HG03521 (cell line): ENCODE results near the gene NSF.
"Not testable (repeated sequence)": the region's sequence is repeated elsewhere in the genome, so short reads cannot be mapped to it uniquely, and the experiment has no call there.

Experiments used
- ATAC-seq: cut with Tn5 transposase; IDR thresholded peaks from one replicate; pipeline ENCODE4 v1.9.1; 2021; ENCODE audit warnings: mild to moderate bottlenecking, moderate library complexity; ENCODE audit not compliant: unreplicated experiment

Gene NSF

DNA sequence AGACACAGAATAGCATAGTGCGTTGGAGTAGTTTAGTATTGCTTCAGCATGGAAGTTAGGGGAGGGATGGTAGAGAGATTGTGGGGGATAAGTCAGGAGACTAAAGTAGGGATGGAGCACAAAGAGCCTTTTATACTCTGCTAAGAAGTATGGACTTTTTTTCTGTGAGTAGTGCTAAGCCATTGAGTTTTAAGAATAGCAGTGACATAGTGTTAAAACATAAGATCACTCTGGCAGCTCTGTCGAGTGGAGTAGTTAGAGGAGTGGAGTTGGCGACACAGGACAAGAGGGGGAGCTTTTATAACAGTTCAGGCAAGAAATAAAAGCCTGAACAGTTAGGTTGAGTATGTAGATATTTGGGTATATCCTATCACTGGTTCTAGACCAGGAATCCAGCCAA, 106.1 kb downstream of the NSF start:
- not testable (repeated sequence) for ATAC-seq

DNA sequence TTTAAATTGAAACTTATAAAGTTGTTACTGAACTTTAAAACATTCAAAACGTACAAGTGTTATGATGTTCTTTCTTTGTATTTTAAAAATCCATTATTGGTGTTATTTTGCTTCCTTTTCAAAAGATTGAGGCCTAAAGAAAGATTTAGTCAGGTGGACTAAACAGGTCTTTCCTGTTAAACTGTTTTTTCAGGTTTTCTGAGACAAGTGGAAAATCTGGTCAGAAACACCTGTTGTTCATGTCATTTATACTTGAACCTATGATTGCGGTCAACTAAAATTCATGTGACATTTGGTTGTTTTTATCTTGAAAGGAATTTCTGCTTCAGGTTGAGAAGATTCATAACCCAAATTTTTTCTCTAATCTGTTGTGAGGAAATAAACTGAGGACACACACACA, 108.5 kb downstream of the NSF start:
- not testable (repeated sequence) for ATAC-seq

DNA sequence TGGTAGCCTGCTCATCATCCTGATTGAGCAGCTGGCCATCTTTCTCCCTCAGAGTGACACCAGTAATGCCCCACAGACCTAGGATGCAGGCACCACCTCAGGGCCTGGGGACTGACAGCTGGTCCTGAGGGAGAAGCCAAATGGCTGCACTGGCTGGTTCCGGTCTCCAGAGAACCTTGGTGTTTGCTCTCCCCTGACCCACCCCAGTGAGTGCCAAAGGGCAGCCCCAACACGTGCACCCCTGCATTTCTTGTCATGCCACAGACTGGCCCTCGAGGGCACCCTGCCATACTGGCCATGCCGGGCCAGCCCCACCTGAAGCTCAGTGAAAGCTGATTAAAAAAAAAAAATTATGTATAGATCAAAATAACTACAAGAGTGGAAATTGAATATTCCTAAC, 127.5 kb downstream of the NSF start:
- no peak for ATAC-seq

DNA sequence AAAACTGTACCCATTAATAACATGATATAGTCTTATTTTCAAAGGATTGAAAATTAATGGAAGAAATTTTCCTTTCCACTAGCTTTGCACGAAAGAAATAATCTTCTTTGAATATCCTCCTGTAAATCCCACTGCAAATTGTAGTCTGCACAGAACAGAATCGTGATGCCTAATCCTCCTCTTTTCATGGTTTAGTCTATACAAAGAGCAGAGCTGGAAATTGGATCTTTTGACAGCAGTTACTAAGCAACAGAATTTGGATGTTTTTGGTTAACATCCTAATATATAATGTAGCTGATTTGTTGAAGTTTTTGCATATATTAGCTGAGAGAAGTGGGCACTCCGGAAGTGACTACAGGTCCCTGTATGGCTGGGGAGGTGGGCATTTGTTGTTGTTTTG, 129.4 kb downstream of the NSF start:
- no peak for ATAC-seq

DNA sequence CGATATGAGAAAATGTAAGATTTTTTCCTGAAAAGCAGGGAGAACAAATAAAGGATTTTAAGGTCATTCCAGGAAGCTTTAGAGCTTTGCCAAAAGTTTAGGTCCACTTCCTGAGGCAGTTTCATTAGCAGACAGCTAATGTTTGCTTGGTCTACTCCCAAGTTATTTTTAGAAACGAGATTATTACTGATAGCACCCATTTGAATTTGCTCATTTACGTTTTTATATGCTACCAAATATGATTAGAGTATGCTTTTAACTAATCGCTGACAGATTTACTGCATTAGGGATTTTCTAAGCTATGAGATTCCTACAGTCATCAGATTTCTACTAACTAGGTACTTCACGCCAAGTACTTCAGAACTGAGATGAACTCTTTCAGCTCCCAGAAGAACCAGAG, 129.9 kb downstream of the NSF start:
- no peak for ATAC-seq

DNA sequence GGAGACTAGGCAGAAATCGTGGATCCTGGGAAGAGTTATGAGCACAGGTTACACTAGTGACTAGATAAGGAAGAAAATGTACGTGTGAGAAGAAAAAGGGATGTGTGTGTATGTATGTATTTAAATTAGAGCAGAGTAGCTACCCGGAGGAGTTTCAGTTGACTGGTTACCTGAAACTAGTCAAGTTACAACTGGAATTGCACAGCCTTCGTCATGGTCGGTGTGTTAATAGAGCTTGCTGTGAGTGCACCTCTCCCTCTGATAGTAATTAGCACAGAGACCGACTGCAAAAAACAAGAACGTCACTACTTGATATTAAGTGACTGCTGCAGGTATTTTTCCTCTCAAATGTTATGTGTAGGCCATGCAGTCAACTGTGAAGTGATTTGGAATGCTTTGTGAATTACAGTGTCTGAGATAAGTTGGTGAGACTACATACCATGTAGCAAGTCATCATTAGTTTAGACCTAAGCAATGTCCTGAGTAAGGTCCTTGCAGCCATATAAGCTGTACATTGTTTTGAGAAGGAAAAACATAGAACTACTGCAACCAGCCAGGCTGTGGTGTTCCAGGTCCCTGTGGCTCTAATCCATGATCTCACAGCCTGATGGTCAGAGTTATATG, 132.3 kb downstream of the NSF start:
- no peak for ATAC-seq

GRCh38 chr17:46726206-46726605, 135.7 kb downstream of the NSF start:
- ATAC-seq: no peak

DNA sequence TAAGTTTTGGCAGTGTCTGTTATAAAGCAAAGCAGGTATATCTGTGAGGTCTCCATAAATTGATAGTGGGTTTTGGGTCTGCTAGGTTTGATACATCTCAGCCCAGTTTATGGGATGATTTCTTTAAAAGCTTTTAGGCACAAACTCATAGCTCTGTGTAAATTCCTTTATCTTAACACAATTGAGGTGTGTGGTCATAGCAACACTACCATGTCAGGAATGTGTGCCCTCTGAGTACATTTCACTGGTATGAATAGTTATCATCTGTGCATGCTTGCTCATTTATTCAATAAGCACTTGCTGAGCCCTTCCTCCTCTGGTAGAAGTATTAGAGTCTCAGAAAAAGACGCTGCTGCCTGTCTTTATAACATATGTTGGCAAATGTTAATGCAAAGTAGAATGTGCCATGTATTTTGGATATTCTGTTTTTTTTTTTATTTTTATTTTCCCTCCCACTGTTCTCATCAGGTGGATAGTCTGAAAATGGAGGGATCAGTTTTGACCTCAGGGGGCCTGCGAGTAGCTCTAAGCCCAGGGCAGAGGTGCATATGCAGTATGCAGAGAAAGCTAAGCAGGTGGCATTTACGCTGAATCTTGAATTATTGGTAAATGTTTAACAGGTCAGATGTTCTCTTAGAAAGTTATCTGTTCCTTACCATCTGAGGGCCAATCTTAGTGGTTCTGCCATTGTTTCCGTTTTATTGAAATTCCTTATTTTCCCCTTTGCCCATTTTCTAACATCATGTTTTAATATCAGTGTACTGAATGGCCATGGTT, 137.3 kb downstream of the NSF start:
- no peak for ATAC-seq

- ATAC-seq: no peak
Observed at GRCh38 chr17:46730026-46730425, 139.6 kb downstream of the NSF start.

DNA sequence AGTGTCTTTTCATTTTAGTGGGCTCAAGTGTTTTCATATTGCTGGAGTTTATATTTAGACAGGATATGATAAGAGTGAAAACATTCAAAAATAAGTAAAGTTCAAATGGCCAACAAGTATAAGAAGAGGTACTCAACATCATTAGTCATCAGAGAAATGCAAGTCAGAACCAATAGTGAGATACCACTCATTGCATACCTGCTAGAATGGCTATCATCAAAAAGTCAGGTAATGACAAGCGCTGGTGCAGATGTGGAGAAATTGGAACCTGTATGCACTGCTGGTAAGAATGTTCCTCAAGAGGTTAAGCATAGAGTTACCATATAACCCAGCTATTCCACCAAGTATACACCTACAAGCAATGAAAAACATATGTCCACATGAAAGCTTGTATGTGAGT, 140.2 kb downstream of the NSF start:
- no peak for ATAC-seq

- ATAC-seq: no peak
Observed at GRCh38 chr17:46732160-46732559, 141.7 kb downstream of the NSF start.

DNA sequence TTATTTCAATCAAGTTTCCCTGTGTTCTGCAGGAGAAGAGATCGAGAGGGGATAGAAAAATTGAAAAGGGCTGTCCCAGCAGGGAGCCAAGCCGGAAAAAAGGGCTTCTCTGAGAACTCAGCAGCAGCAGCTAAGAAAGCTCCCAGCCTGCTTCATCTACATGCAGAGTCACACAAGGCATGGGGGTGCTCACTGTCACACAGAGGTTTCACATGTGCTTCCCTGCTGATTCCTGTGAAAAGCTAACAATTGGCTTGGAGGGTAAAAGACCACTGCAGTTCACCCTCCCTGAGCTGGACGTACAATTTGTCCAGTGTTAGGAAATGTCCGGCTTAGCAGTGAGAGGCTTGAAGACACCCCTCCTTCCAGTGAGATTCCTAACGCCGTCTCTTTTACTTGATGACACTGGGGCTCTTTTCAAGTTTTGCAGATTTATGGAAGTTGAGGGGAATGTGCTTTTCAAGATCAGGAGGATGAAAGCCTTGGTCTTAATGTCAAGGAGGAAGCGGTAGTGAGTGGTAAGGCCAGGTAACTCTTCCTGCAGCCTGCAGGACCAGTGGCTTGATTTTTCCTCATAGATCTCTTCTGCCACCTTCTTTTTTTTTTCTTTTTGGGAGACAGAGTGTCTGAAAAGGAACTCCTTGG, 142.4 kb downstream of the NSF start:
- ATAC-seq: no peak

- no peak for ATAC-seq
Observed at GRCh38 chr17:46733837-46734475, 143.5 kb downstream of the NSF start.

GRCh38 chr17:46736100-46736499, 145.6 kb downstream of the NSF start:
- ATAC-seq: no peak

DNA sequence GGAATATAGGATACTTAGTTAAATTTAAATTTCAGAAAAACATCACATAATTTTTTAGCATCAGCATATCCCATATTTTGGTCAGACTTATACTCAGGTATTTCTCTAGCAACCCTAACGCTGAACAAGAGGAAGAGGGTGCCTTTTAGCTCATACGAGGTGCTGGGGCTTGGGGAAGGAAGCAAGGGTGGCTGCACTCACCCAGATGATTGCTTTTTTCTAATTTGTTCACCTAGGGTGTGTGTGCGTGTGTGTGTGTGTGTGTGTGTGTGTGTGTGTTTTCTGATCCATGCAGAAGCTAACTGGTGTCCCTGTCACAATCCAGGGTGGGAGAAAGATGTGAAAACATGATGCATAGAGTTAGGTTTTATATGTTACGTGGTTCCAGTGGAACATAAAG, 146.9 kb downstream of the NSF start:
- no peak for ATAC-seq

DNA sequence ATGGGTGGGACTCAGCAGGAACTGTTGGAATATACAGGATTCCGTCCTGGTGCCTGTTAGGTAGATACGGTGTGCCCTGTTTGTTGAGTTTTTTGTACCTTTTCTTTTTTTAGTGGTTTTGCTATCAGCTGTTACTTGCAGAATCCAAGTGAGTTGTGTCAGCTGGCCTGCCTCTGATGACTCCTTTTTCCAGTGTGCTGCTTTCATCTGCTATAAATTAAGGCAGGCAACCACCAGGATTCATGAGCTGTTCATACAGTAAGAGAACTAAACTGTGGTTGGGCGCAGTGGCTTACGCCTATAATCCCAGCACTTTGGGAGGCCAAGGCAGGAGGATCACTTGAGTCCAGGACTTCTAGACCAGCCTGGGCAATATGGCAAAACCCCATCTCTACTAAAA, 148.1 kb downstream of the NSF start:
- ATAC-seq: no peak

- ATAC-seq: no peak
Observed at GRCh38 chr17:46739982-46740381, 149.5 kb downstream of the NSF start.

DNA sequence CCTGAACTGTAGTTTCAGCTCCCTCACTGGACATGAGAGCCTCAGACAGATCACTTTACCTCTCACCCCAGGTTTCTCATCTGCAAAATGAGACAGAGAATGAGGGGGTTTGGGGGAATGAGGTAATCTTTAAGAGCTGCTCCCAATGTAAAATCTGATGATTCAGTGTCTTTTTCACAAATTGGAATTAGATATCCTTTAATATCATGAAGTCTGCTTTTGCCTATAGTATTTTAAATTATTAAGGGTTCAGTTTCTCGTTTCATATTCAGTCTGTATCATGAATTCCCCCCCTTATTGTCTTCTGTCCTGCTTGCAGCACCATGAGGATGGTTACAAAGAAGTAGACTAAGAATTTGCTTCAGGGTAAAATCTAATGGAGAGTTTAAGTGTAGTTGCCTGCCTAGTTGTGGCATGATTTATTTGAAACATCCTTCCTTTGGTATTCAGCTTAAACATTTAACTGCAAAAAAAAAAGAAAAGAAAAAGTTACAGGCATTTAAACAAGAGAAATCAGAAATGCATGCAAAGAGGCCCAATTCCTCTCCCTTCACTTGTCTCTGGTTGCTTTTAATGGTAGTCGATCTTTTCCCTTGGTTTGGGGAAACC, 150.8 kb downstream of the NSF start:
- no peak for ATAC-seq

DNA sequence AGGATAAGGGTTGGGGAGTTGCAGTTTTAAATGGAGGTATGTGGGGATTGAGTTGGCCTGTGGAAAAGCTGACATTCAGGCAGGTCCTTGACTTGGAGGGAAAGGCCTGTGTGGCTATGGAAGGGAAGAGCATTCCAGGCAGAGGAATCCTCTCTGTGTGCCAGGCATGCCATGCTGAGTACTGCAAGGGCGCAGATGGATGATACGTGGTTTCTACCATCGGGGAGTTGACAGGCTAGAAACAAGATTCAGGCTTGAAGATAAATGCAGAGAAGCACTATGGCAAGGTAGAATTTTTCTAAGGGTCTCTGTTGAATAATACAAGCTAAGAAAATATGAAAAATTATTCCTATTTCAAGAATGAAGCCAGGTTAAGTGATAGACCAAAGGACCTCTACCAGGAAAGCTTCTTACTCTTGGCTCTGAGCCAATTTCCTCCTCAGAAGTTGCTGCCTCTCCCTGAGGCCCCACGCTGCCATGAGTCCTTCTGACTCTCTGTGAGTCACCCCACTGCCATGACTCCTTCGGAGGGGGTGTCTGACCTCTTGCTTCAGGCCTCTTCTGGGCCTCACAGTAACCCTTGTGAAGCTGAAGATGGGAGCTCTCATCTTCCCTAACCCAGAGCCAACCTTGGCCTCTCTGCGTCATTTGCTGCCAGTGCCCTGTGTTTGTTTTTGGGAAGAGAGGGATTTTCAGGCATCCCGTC, 152.2 kb downstream of the NSF start:
- ATAC-seq: no peak

DNA sequence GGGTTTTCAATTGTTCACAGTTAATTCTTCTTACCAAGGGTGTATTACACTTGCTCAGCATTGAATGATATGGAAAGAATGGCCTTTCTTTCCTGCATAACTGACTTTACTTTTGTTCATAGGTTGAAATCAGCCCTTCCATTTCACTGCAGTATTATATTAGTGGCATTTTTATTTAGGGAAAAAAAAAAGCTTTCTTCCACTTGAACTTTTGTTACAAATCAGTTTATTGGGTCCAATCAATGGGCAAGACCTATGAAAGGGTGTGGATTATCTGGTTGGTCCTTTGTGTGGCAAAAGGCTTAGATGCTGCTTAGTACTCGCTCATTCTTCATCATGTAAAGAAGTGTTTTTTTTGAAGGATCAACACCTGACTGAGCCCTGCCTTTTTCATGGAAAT, 154.0 kb downstream of the NSF start:
- no peak for ATAC-seq

GRCh38 chr17:46745376-46745775, 154.9 kb downstream of the NSF start:
- ATAC-seq: no peak
